Hepatocyte (in vitro differentiated cells): ENCODE data around the gene NPR1. TPM values are rescaled to one million over a fixed set of nuclear protein-coding genes. Genes with fewer than 3 reads are reported as not detected.
A peak's percentile ranks its signal among the peaks of the same experiment; 100 is the strongest.

Experiments
- DNase-seq: peaks from one replicate; pipeline ENCODE4 v3.0.0-alpha.2; 2016; ENCODE audit warnings: low spot score
- H2AFZ ChIP-seq: fragments of 200-600 bp; sonication (generic); 2 replicates; pipeline ENCODE4 v1.6.0; 2016; ENCODE audit warnings: antibody characterized with exemption, mild to moderate bottlenecking
- H3K27ac ChIP-seq: fragments of 200-600 bp; sonication (generic); 2 replicates; pipeline ENCODE4 v1.5.1; 2016; ENCODE audit warnings: mild to moderate bottlenecking
- H3K27me3 ChIP-seq: fragments of 200-600 bp; sonication (generic); 2 replicates; pipeline ENCODE4 v1.6.1; 2016
- H3K36me3 ChIP-seq: fragments of 200-600 bp; sonication (generic); replicated peaks from 2 replicates; pipeline ENCODE4 v1.5.1; 2016; ENCODE audit warnings: low read depth; ENCODE audit not compliant: insufficient read depth
- H3K4me1 ChIP-seq: fragments of 200-600 bp; sonication (generic); 2 replicates; pipeline ENCODE4 v1.5.1; 2016; ENCODE audit warnings: mild to moderate bottlenecking, moderate library complexity; ENCODE audit not compliant: insufficient read depth
- H3K4me2 ChIP-seq: fragments of 200-600 bp; sonication (generic); 2 replicates; pipeline ENCODE4 v1.6.0; 2016
- H3K4me3 ChIP-seq: fragments of 200-600 bp; sonication (generic); 2 replicates; pipeline ENCODE4 v1.5.1; 2016; ENCODE audit warnings: mild to moderate bottlenecking
- H3K79me2 ChIP-seq: fragments of 200-600 bp; sonication (generic); 2 replicates; pipeline ENCODE4 v1.6.0; 2017; ENCODE audit warnings: mild to moderate bottlenecking
- H3K9me2 ChIP-seq: fragments of 200-600 bp; sonication (generic); replicated peaks from 2 replicates; pipeline ENCODE4 v1.6.0; 2017; ENCODE audit warnings: mild to moderate bottlenecking; ENCODE audit not compliant: insufficient read depth
- H3K9me3 ChIP-seq: fragments of 200-600 bp; sonication (generic); 2 replicates; pipeline ENCODE4 v1.5.1; 2016; ENCODE audit warnings: low read depth, mild to moderate bottlenecking
- H4K20me1 ChIP-seq: fragments of 200-600 bp; sonication (generic); 2 replicates; pipeline ENCODE4 v1.6.0; 2016; ENCODE audit warnings: mild to moderate bottlenecking; ENCODE audit not compliant: insufficient read depth, poor library complexity, severe bottlenecking
- CTCF ChIP-seq: fragments of 200-600 bp; sonication (generic); IDR thresholded peaks from 2 replicates; pipeline ENCODE4 v1.5.1; 2016; ENCODE audit warnings: antibody characterized with exemption, mild to moderate bottlenecking; ENCODE audit not compliant: poor library complexity
- EZH2 ChIP-seq: fragments of 200-600 bp; sonication (generic); IDR thresholded peaks from 2 replicates; pipeline ENCODE4 v1.6.1; 2016; ENCODE audit warnings: antibody characterized with exemption, mild to moderate bottlenecking, borderline replicate concordance
- EZH2phosphoT487 ChIP-seq: fragments of 200-600 bp; sonication (generic); IDR thresholded peaks from one replicate; pipeline ENCODE4 v1.6.1; 2018; ENCODE audit warnings: antibody characterized with exemption, mild to moderate bottlenecking, low read depth, moderate library complexity; ENCODE audit not compliant: unreplicated experiment, severe bottlenecking
- WGBS: methylation state at CpG from one replicate; pipeline ENCODE4 v1.1.6; 2016; ENCODE audit warnings: low lambda C conversion rate; ENCODE audit errors: missing lambda C conversion rate; 5-methylcytosine and 5-hydroxymethylcytosine counted together
- polyA plus RNA-seq: library from polyadenylated mRNA; unstranded; fragments of >200 nt; fragmentation: Nextera tagmentation; extraction: Ambion mirVana; gene quantifications from 2 replicates; pipeline ENCODE4 v1.2.1, GENCODE V29; 2016
- total RNA-seq: library from RNA; depleted of rRNA; stranded (reverse); fragments of >200 nt; gene quantifications from 2 replicates; pipeline ENCODE4 v1.2.3, GENCODE V29; 2014

NPR1 gene
- total and polyA plus RNA-seq, 2 experiments from 2014 or later: 2.8 to 3.0 TPM

- peaks cover 41% of the 10 kb centered on the region for H3K4me1 ChIP-seq
- H3K9me3 ChIP-seq: no peaks in the 10 kb centered on the region
- no peaks in the 10 kb centered on the region for H3K36me3 ChIP-seq
- no peak overlapping the region for H2AFZ ChIP-seq
- DNase-seq: no peak
- H3K79me2 ChIP-seq: peaks cover 22% of the 10 kb centered on the region
- 86% methylated on average over 7 of the region's 7 CpGs for WGBS
- TF ChIP-seq EZH2 (no peak), EZH2phosphoT487 (no peak), CTCF (no peak)
- no peaks in the 10 kb centered on the region for H3K9me2 ChIP-seq
- H4K20me1 ChIP-seq: peaks cover 10% of the 10 kb centered on the region
- peak overlapping the region; percentile 40 for H3K27ac ChIP-seq
- no peak overlapping the region for H3K4me2 ChIP-seq
- no peak overlapping the region for H3K4me3 ChIP-seq
- no peaks in the 10 kb centered on the region for H3K27me3 ChIP-seq
Measured at GRCh38 chr1:153630384-153630783, 48.1 kb upstream of the NPR1 start.

GRCh38 chr1:153631047-153632022 is 47.2 kb upstream of the NPR1 start:
- no peaks in the 10 kb centered on the region for H3K36me3 ChIP-seq
- H3K9me2 ChIP-seq: no peaks in the 10 kb centered on the region
- no peaks in the 10 kb centered on the region for H3K9me3 ChIP-seq
- no peak overlapping the region for H2AFZ ChIP-seq
- DNase-seq: no peak
- H3K27me3 ChIP-seq: no peaks in the 10 kb centered on the region
- H3K27ac ChIP-seq: peak overlapping the region; percentile 40
- TF ChIP-seq CTCF (no peak), EZH2 (no peak), EZH2phosphoT487 (no peak)
- H3K4me3 ChIP-seq: no peak overlapping the region
- 71% methylated on average over 10 of the region's 10 CpGs for WGBS
- peaks cover 20% of the 10 kb centered on the region for H4K20me1 ChIP-seq
- H3K79me2 ChIP-seq: peaks cover 23% of the 10 kb centered on the region
- H3K4me2 ChIP-seq: no peak overlapping the region
- peaks cover 37% of the 10 kb centered on the region for H3K4me1 ChIP-seq

- Histone ChIP-seq H3K27me3 (no peaks in the 10 kb centered on the region), H3K4me1 (peaks cover 21% of the 10 kb centered on the region), H3K4me2 (peak overlapping the region; percentile 49), H3K79me2 (peaks cover 39% of the 10 kb centered on the region), H3K9me2 (no peaks in the 10 kb centered on the region), H3K9me3 (no peaks in the 10 kb centered on the region), H3K27ac (peak overlapping the region; percentile 50), H4K20me1 (peaks cover 31% of the 10 kb centered on the region), H3K36me3 (no peaks in the 10 kb centered on the region), H3K4me3 (no peak overlapping the region), H2AFZ (no peak overlapping the region)
- WGBS: 67% methylated on average over 18 of the region's 18 CpGs
- no peak for DNase-seq
- TF ChIP-seq EZH2 (no peak), CTCF (no peak), EZH2phosphoT487 (no peak)
Measured at GRCh38 chr1:153633161-153633753, 45.2 kb upstream of the NPR1 start.
